HepG2 (cell line): ENCODE measurements around the gene RAMAC. TPM values are rescaled to one million over a fixed set of nuclear protein-coding genes. Genes with fewer than 3 reads are reported as not detected.

ENCODE experiments used
- ATAC-seq: fragments of 200-7000 bp; cut with Tn5 transposase; 3 replicates; pipeline ENCODE4 v1.9.1; 2020; ENCODE audit warnings: mild to moderate bottlenecking, moderate library complexity
- BruUV-seq: library from RNA; stranded (reverse); fragments of 400-500 nt; replicated peaks from 2 replicates; lab custom pipeline; 2021; lab: Mats Ljungman, UMichigan
- CTCF ChIA-PET: fragments of 300-600 bp; formaldehyde crosslinking; extraction: SDS; loops from one replicate; lab custom pipeline; 2021; ENCODE audit warnings: low total read pairs, inconsistent platforms, low intra/inter-chr PET ratio; lab: Yijun Ruan, JAX
- POLR2A ChIA-PET: fragments of 350-600 bp; sonication (Branson Sonifier 250); formaldehyde crosslinking; loops from one replicate; lab custom pipeline; 2020; ENCODE audit warnings: antibody characterized with exemption, inconsistent platforms; lab: Yijun Ruan, JAX
- DNase-seq: peaks from one replicate; pipeline ENCODE4 v3.0.0-alpha.2; 2015; ENCODE audit warnings: low spot score
- FAIRE-seq: peaks from 3 replicates; lab custom pipeline; 2011; peaks lifted over from hg19 to GRCh38; lab: Jason Lieb, UNC
- H2AFZ ChIP-seq: one replicate; pipeline ENCODE4 v1.6.1; 2011; ENCODE audit warnings: low read length, inconsistent platforms
- H3K27ac ChIP-seq: fragments of 300-600 bp; 3 replicates; pipeline ENCODE4 v1.8.0; 2011; ENCODE audit warnings: mixed run types, mild to moderate bottlenecking, mixed read lengths, low read length, inconsistent platforms; ENCODE audit not compliant: insufficient read depth; ENCODE audit errors: extremely low read length
- H3K27me3 ChIP-seq, 2 experiments: fragments of 200-600 bp in 1 of 2; 2 replicates in 1 of 2; 3 replicates in 1 of 2; pipeline versions ENCODE4 v1.6.0 to v1.8.0; 2011; ENCODE audit warnings: low read length in 2 of 2, mild to moderate bottlenecking in 2 of 2, moderate library complexity in 2 of 2, inconsistent platforms in 1 of 2; ENCODE audit not compliant: insufficient read depth in 2 of 2, control insufficient read depth in 1 of 2
- H3K36me3 ChIP-seq, 2 experiments: fragments of 200-600 bp in 1 of 2; replicated peaks in 1 of 2; 2 replicates in 1 of 2; 3 replicates in 1 of 2; pipeline versions ENCODE4 v1.5.1 to v1.8.0; 2011; ENCODE audit warnings: low read length in 2 of 2, inconsistent platforms in 1 of 2; ENCODE audit not compliant: insufficient read depth in 2 of 2, control insufficient read depth in 1 of 2
- H3K4me1 ChIP-seq: 2 replicates; pipeline ENCODE4 v1.5.1; 2012; ENCODE audit warnings: low read length, inconsistent platforms; ENCODE audit not compliant: insufficient read depth
- H3K4me2 ChIP-seq: 2 replicates; pipeline ENCODE4 v1.6.0; 2011; ENCODE audit warnings: low read depth, low read length, inconsistent platforms
- H3K4me3 ChIP-seq, 3 experiments: fragments of 200-600 bp in 1 of 3; sonication (generic), shearing (Covaris generic) in 1 of 3; replicated peaks in 1 of 3; 2 replicates each; pipeline ENCODE4 v1.5.1; 2011 to 2016; ENCODE audit warnings: low read length in 3 of 3, inconsistent platforms in 2 of 3, low read depth in 2 of 3, mild to moderate bottlenecking in 2 of 3, control low read depth in 1 of 3, mixed read lengths in 1 of 3; ENCODE audit not compliant: insufficient read depth in 1 of 3
- H3K79me2 ChIP-seq: one replicate; pipeline ENCODE4 v1.6.1; 2011; ENCODE audit warnings: low read length, inconsistent platforms; ENCODE audit not compliant: insufficient read depth
- H3K9ac ChIP-seq: 2 replicates; pipeline ENCODE4 v1.6.0; 2011; ENCODE audit warnings: mild to moderate bottlenecking, low read depth, low read length, inconsistent platforms; ENCODE audit not compliant: insufficient read depth
- H3K9me3 ChIP-seq: 2 replicates; pipeline ENCODE4 v1.5.1; 2012; ENCODE audit warnings: mild to moderate bottlenecking, low read length
- H4K20me1 ChIP-seq: 2 replicates; pipeline ENCODE4 v1.6.0; 2011; ENCODE audit warnings: inconsistent platforms, mild to moderate bottlenecking, low read length, moderate library complexity; ENCODE audit not compliant: insufficient read depth
- CREB1 ChIP-seq, 2 experiments: fragments of 450-650 bp in 1 of 2; IDR thresholded peaks; 2 replicates each; pipeline ENCODE4 v1.6.1; 2016 to 2017; ENCODE audit warnings: control low read depth in 1 of 2, mild to moderate bottlenecking in 1 of 2, missing compliant biosample characterization in 1 of 2, missing genetic modification characterization in 1 of 2
- KLF12 ChIP-seq: sonication (generic); formaldehyde crosslinking; IDR thresholded peaks from 2 replicates; pipeline ENCODE4 v1.4.0; 2020; ENCODE audit warnings: missing genetic modification reagents, borderline replicate concordance
- MLXIP ChIP-seq: sonication (generic); formaldehyde crosslinking; IDR thresholded peaks from 2 replicates; pipeline ENCODE4 v1.9.0; 2021; ENCODE audit warnings: missing genetic modification reagents, borderline replicate concordance
- PHB2 ChIP-seq: fragments of 450-650 bp; IDR thresholded peaks from 2 replicates; pipeline ENCODE4 v1.6.1; 2018; ENCODE audit not compliant: partially characterized antibody
- SKI ChIP-seq: fragments of 450-650 bp; IDR thresholded peaks from one replicate; pipeline ENCODE4 v1.6.1; 2018; ENCODE audit warnings: mild to moderate bottlenecking; ENCODE audit not compliant: partially characterized antibody
- SOX5 ChIP-seq: IDR thresholded peaks from 2 replicates; pipeline ENCODE4 v1.6.1; 2016; ENCODE audit warnings: borderline replicate concordance
- THRA ChIP-seq: sonication (generic); formaldehyde crosslinking; IDR thresholded peaks from 2 replicates; pipeline ENCODE4 v1.4.0; 2020; ENCODE audit warnings: missing genetic modification reagents, borderline replicate concordance
- ZBTB10 ChIP-seq: sonication (generic); formaldehyde crosslinking; IDR thresholded peaks from 2 replicates; pipeline ENCODE4 v1.4.0; 2020; ENCODE audit warnings: missing genetic modification reagents, borderline replicate concordance
- ZNF343 ChIP-seq: sonication (generic); formaldehyde crosslinking; IDR thresholded peaks from 2 replicates; pipeline ENCODE4 v1.4.0; 2020; ENCODE audit warnings: mild to moderate bottlenecking, missing genetic modification reagents
- WGBS: methylation state at CpG from one replicate; pipeline ENCODE4 v1.1.6; 2017; ENCODE audit warnings: low lambda C conversion rate; 5-methylcytosine and 5-hydroxymethylcytosine counted together
- in situ Hi-C: cut with HindIII; loops from 2 replicates; pipeline ENCODE4 v1.10.0; 2017; ENCODE audit warnings: low pct_unique_long_range_greater_than_20kb; ENCODE audit not compliant: extremely low pct_ligation_motif_present
- intact Hi-C: fragments of 100-400 bp; cut with micrococcal nuclease; formaldehyde crosslinking; loops from one replicate; pipeline ENCODE4 v1.10.0; 2022; ENCODE audit not compliant: unreplicated experiment
- polyA plus RNA-seq, 8 experiments: library from polyadenylated mRNA; depleted of rRNA in 3 of 8; stranded (reverse) in 7 of 8; unstranded in 1 of 8; fragments of >200 nt; fragmentation: Illumina TruSeq in 4 of 8; extraction: Trizol in 4 of 8; gene quantifications; 2 replicates each; pipeline versions ENCODE4 v1.2.1 to v1.2.3, GENCODE V29; 2011 to 2016; ENCODE audit warnings: low read depth in 4 of 8, missing spikeins in 1 of 8, mixed read lengths in 1 of 8; ENCODE audit not compliant: insufficient read depth in 1 of 8
- total RNA-seq, 5 experiments: library from RNA; depleted of rRNA; stranded (reverse); fragments of >200 nt; fragmentation: Illumina TruSeq; extraction: Trizol; gene quantifications; 2 replicates each; pipeline ENCODE4 v1.2.3, GENCODE V29; 2016; ENCODE audit warnings: low read depth in 1 of 5

The RAMAC gene
- total and polyA plus RNA-seq, 2 of the 13 experiments (the other 11 are each of a cell fraction or from before 2014, with no cell fraction given): 22.2 to 45.9 TPM

GRCh38 chr15:82960766-82961165, 25.2 kb upstream of the RAMAC start:
- ATAC-seq: peak; percentile 35; the same call in 2 of the 3 replicates
- Histone ChIP-seq H4K20me1 (no peaks in the 10 kb centered on the region), H3K4me1 (peaks cover 11% of the 10 kb centered on the region), H3K9ac (no peak overlapping the region), H3K4me3 (no peak overlapping the region), H2AFZ (no peak overlapping the region), H3K9me3 (no peaks in the 10 kb centered on the region), H3K4me2 (no peak overlapping the region), H3K36me3 (no peaks in the 10 kb centered on the region)
- BruUV-seq: no TSS peak
- TF ChIP-seq SOX5 (CRISPR knock-in tag) (no peak), THRA (CRISPR knock-in tag) (no peak), ZBTB10 (no peak), PHB2 (no peak), KLF12 (no peak), ZNF343 (CRISPR knock-in tag) (no peak), CREB1 (IDR thresholded peaks at IDR 0.05) (no peak), CREB1 (CRISPR knock-in tag; IDR thresholded peaks at IDR 0.05) (no peak), MLXIP (CRISPR knock-in tag) (no peak), SKI (no peak)
- TF ChIP-seq, all 625 proteins: peak for 0
- CTCF ChIA-PET: no interaction called here
- 39% methylated on average over 2 of the region's 3 CpGs for WGBS
- DNase-seq (no peak), FAIRE-seq (no peak)
- Histone ChIP-seq H3K79me2 (no peaks in the 10 kb centered on the region), H3K27me3 (no peaks in the 10 kb centered on the region), H3K27ac (no peak overlapping the region)
- intact Hi-C loops: no loop called here
- POLR2A ChIA-PET: no interaction called here
- in situ Hi-C loops: no loop called here
